ENCODE results near the gene PIP5KL1.

- TF ChIP-seq CTCF (conservative IDR thresholded peaks at IDR 0.05; ENCODE audit: low read length) (no peak), EZH2phosphoT487 (IDR thresholded peaks at IDR 0.05; ENCODE audit: borderline replicate concordance) (no peak)
Observed at GRCh38 chr9:127944586-127945218, 14.1 kb upstream of the PIP5KL1 start.
